H1 (cell line): ENCODE measurements around the gene TXNDC12.
A peak's percentile ranks its signal among the peaks of the same experiment; 100 is the strongest.

Experiments
- CHD2 ChIP-seq: IDR thresholded peaks from 2 replicates; pipeline ENCODE4 v1.6.1; 2012; ENCODE audit warnings: low read length, improper control_type of control experiment
- GTF2F1 ChIP-seq: IDR thresholded peaks from 2 replicates; pipeline ENCODE4 v1.6.1; 2012; ENCODE audit warnings: low read depth, low read length, improper control_type of control experiment, borderline replicate concordance
- MAX ChIP-seq: IDR thresholded peaks from 2 replicates; pipeline ENCODE4 v1.6.1; 2012; ENCODE audit warnings: inconsistent platforms
- POLR2A ChIP-seq, 2 experiments: IDR thresholded peaks; 1 replicate in 1 of 2; 2 replicates in 1 of 2; pipeline ENCODE4 v1.6.1; 2011; ENCODE audit warnings: low read depth in 2 of 2, low read length in 2 of 2, mild to moderate bottlenecking in 2 of 2; ENCODE audit errors: control extremely low read depth in 1 of 2
- RFX5 ChIP-seq: IDR thresholded peaks from 2 replicates; pipeline ENCODE4 v1.6.1; 2011; ENCODE audit warnings: low read depth, low read length, improper control_type of control experiment, borderline replicate concordance
- SIN3A ChIP-seq, 2 experiments: IDR thresholded peaks in 1 of 2; conservative IDR thresholded peaks in 1 of 2; 2 replicates each; pipeline ENCODE4 v1.6.1; 2011 to 2012; ENCODE audit warnings: low read length in 2 of 2, improper control_type of control experiment in 1 of 2, low read depth in 1 of 2, mild to moderate bottlenecking in 1 of 2
- SRF ChIP-seq: IDR thresholded peaks from 2 replicates; pipeline ENCODE4 v1.6.1; 2011; ENCODE audit warnings: mild to moderate bottlenecking, low read depth, low read length, moderate library complexity
- TF ChIP-seq, protein P1 (sequence below), 3 experiments: IDR thresholded peaks; 1 replicate in 2 of 3; 2 replicates in 1 of 3; pipeline versions ENCODE4 v1.5.1 to v1.6.1; 2011; ENCODE audit warnings: low read length in 3 of 3, mild to moderate bottlenecking in 3 of 3, inconsistent platforms in 2 of 3, low read depth in 1 of 3, moderate library complexity in 1 of 3; ENCODE audit not compliant: insufficient read depth in 1 of 3; ENCODE audit errors: control extremely low read depth in 1 of 3
- TF ChIP-seq, protein P2 (sequence below): IDR thresholded peaks from 2 replicates; pipeline ENCODE4 v1.6.1; 2011; ENCODE audit warnings: low read depth, mild to moderate bottlenecking, low read length; ENCODE audit not compliant: insufficient read depth

DNA sequence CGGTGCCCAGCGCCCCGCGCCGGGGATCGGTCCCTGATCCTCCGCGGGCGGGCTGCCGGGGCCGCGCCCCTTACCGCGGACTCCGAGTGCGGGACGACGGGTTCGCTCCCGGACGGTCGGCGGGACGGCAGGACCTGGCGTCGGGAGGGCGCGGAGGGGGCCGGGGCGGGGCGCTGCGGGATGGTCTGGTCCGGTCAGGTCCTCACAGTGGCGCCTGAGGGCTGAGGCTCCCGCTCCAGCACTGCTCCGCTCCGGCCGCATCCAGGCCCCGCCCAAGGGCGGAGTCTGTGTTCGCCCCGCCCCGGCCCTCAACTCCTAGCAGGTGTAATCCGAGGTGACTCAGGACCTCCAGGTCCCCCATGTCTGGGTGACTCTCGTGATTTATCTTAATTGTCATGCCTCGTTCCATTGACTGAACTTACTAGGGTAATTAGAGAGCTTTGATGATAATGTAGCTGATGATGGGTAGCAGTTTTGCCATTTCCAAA lies 64.5 kb downstream of the TXNDC12 start, which contains the start of gene RAB3B:
- TF ChIP-seq POLR2A (IDR thresholded peaks at IDR 0.05; ENCODE audit: control extremely low read depth in 1 of 2, low read depth in 2 of 2, low read length in 2 of 2) = peak in 1 of 2 experiments; percentile 78; a peak in 2 of 3 replicates
- TF ChIP-seq SIN3A (conservative IDR thresholded peaks at IDR 0.05 in 1 of 2, IDR thresholded peaks at IDR 0.05 in 1 of 2; ENCODE audit: low read depth in 1 of 2, low read length in 2 of 2) = no peak
- no peak for TF ChIP-seq GTF2F1
- TF ChIP-seq, protein P1, sequence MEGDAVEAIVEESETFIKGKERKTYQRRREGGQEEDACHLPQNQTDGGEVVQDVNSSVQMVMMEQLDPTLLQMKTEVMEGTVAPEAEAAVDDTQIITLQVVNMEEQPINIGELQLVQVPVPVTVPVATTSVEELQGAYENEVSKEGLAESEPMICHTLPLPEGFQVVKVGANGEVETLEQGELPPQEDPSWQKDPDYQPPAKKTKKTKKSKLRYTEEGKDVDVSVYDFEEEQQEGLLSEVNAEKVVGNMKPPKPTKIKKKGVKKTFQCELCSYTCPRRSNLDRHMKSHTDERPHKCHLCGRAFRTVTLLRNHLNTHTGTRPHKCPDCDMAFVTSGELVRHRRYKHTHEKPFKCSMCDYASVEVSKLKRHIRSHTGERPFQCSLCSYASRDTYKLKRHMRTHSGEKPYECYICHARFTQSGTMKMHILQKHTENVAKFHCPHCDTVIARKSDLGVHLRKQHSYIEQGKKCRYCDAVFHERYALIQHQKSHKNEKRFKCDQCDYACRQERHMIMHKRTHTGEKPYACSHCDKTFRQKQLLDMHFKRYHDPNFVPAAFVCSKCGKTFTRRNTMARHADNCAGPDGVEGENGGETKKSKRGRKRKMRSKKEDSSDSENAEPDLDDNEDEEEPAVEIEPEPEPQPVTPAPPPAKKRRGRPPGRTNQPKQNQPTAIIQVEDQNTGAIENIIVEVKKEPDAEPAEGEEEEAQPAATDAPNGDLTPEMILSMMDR (IDR thresholded peaks at IDR 0.05; ENCODE audit: control extremely low read depth in 1 of 3, insufficient read depth in 1 of 3, low read depth in 1 of 3, low read length in 3 of 3) = no peak
- TF ChIP-seq MAX = no peak
- TF ChIP-seq, protein P2, sequence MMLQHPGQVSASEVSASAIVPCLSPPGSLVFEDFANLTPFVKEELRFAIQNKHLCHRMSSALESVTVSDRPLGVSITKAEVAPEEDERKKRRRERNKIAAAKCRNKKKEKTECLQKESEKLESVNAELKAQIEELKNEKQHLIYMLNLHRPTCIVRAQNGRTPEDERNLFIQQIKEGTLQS = no peak
- TF ChIP-seq CHD2 = no peak
- TF ChIP-seq RFX5 = no peak
- no peak for TF ChIP-seq SRF
